GM12891 (cell line): ENCODE results near the gene TSEN2.

Experiments used
- POLR2AphosphoS5 ChIP-seq: IDR thresholded peaks from 2 replicates; pipeline ENCODE4 v1.6.1; 2011; ENCODE audit warnings: low read depth, low read length, control low read depth
- SPI1 ChIP-seq: IDR thresholded peaks from 2 replicates; pipeline ENCODE4 v1.6.1; 2011; ENCODE audit warnings: low read depth, low read length, control low read depth

GRCh38 chr3:12437221-12437605 is 47.1 kb upstream of the TSEN2 start:
- no peak for TF ChIP-seq SPI1
- no peak for TF ChIP-seq POLR2AphosphoS5
